Measurements from ENCODE around the gene USP43.

USP43 gene

GRCh38 chr17:9703781-9704082 is 58.4 kb downstream of the USP43 start:
- DNase-seq (ENCODE audit: low read depth), result no peak

- no peak for DNase-seq (ENCODE audit: low read depth)
Measured at GRCh38 chr17:9705745-9706144, 60.4 kb downstream of the USP43 start.

- no peak for DNase-seq (ENCODE audit: low read depth)
Measured at GRCh38 chr17:9707948-9708347, 62.6 kb downstream of the USP43 start.

GRCh38 chr17:9714801-9715200 is 69.5 kb downstream of the USP43 start:
- DNase-seq (ENCODE audit: low read depth), result no peak

- DNase-seq (ENCODE audit: low read depth), result no peak
Measured at GRCh38 chr17:9715503-9716016, 70.2 kb downstream of the USP43 start.

GRCh38 chr17:9725575-9725974 is 80.3 kb downstream of the USP43 start:
- DNase-seq (ENCODE audit: low read depth), result no peak

- no peak for DNase-seq (ENCODE audit: low read depth)
Measured at GRCh38 chr17:9726291-9726690, 81.0 kb downstream of the USP43 start.

GRCh38 chr17:9728005-9728404 is 82.7 kb downstream of the USP43 start:
- DNase-seq (ENCODE audit: low read depth), result no peak

GRCh38 chr17:9728564-9728963 is 83.2 kb downstream of the USP43 start:
- no peak for DNase-seq (ENCODE audit: low read depth)

- DNase-seq (ENCODE audit: low read depth), result no peak
Measured at GRCh38 chr17:9729034-9729650, 83.8 kb downstream of the USP43 start.

GRCh38 chr17:9729735-9730420 is 84.6 kb downstream of the USP43 start:
- no peak for DNase-seq (ENCODE audit: low read depth)

- DNase-seq (ENCODE audit: low read depth), result no peak
Measured at GRCh38 chr17:9750524-9750923, 105.2 kb downstream of the USP43 start.

- DNase-seq (ENCODE audit: low read depth), result no peak
Measured at GRCh38 chr17:9755083-9755482, 109.8 kb downstream of the USP43 start.

GRCh38 chr17:9760266-9760665 is 114.9 kb downstream of the USP43 start:
- DNase-seq (ENCODE audit: low read depth), result no peak

- no peak for DNase-seq (ENCODE audit: low read depth)
Measured at GRCh38 chr17:9763643-9764042, 118.3 kb downstream of the USP43 start.

- no peak for DNase-seq (ENCODE audit: low read depth)
Measured at GRCh38 chr17:9765322-9765721, 120.0 kb downstream of the USP43 start.

GRCh38 chr17:9766970-9767369 is 121.7 kb downstream of the USP43 start:
- DNase-seq (ENCODE audit: low read depth), result no peak

GRCh38 chr17:9767432-9767991 is 122.2 kb downstream of the USP43 start:
- DNase-seq (ENCODE audit: low read depth), result no peak

- no peak for DNase-seq (ENCODE audit: low read depth)
Measured at GRCh38 chr17:9768381-9768934, 123.1 kb downstream of the USP43 start.

GRCh38 chr17:9769036-9769695 is 123.8 kb downstream of the USP43 start:
- no peak for DNase-seq (ENCODE audit: low read depth)

GRCh38 chr17:9771465-9771864 is 126.1 kb downstream of the USP43 start:
- no peak for DNase-seq (ENCODE audit: low read depth)

- no peak for DNase-seq (ENCODE audit: low read depth)
Measured at GRCh38 chr17:9772658-9773057, 127.3 kb downstream of the USP43 start.

GRCh38 chr17:9776911-9777310 is 131.6 kb downstream of the USP43 start:
- DNase-seq (ENCODE audit: low read depth), result no peak

Measured in CMK (cell line).